ENCODE results near the gene RAB27A.

GRCh38 chr15:55266547-55266946 lies 23.1 kb downstream of the RAB27A start:
- no peak for TF ChIP-seq CTCF (IDR thresholded peaks at IDR 0.05)
- TF ChIP-seq POLR2A (IDR thresholded peaks at IDR 0.05) = no peak

All from body of pancreas (tissue), 4 donors.